ENCODE results near the gene SLIT3.

Gene SLIT3

DNA sequence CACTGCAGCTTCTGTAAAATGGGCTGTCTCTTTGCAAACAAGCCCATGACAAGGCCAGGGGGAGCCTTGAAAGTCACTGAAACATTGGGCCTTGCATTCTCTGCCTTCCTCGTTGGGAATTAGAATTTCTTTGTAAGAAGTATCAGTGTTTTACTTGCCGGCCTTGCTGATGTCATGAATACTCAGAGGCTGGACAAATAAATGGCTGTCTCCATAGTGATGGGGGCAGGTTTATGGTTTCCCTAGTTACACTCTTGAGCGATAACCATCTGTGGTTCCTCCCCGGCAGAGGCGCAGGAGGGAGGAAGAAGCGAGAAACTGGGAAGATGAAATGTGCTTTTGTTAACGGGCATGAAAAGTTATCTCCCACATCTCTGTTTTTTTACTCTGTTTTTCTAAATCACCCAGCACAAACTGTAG, 449.0 kb downstream of the SLIT3 start (continued):
- TF ChIP-seq REPIN1 (tag by site-specific recombination; IDR thresholded peaks at IDR 0.05; ENCODE audit: low read depth) (no peak), KLF7 (tag by site-specific recombination; IDR thresholded peaks at IDR 0.05; ENCODE audit: borderline replicate concordance) (no peak), ZSCAN16 (tag by site-specific recombination; IDR thresholded peaks at IDR 0.05) (no peak), ZNF626 (tag by site-specific recombination; IDR thresholded peaks at IDR 0.05) (no peak), SP2 (tag by site-specific recombination; IDR thresholded peaks at IDR 0.05) (no peak), ZNF157 (tag by site-specific recombination; IDR thresholded peaks at IDR 0.05) (no peak), SCRT2 (tag by site-specific recombination; IDR thresholded peaks at IDR 0.05) (no peak), ZNF785 (tag by site-specific recombination; IDR thresholded peaks at IDR 0.05) (no peak), ZNF670 (tag by site-specific recombination; IDR thresholded peaks at IDR 0.05; ENCODE audit: low read depth) (no peak), TCF7L2 (IDR thresholded peaks at IDR 0.05; ENCODE audit: borderline replicate concordance, low read depth, low read length) (no peak), ZBTB17 (tag by site-specific recombination; IDR thresholded peaks at IDR 0.05) (peak; percentile 73), ZNF292 (tag by site-specific recombination; IDR thresholded peaks at IDR 0.05; ENCODE audit: borderline replicate concordance, low read depth) (no peak), ZBTB11 (tag by site-specific recombination; conservative IDR thresholded peaks at IDR 0.05; ENCODE audit: low read depth) (no peak), ZNF169 (tag by site-specific recombination; IDR thresholded peaks at IDR 0.05) (no peak), ZNF184 (tag by site-specific recombination; IDR thresholded peaks at IDR 0.05) (no peak), ZBTB8A (tag by site-specific recombination; IDR thresholded peaks at IDR 0.05) (peak; percentile 27; the same call in 1 of the 2 replicates), ZNF660 (tag by site-specific recombination; IDR thresholded peaks at IDR 0.05) (no peak), ZNF610 (tag by site-specific recombination; IDR thresholded peaks at IDR 0.05; ENCODE audit: borderline replicate concordance) (no peak), EGR2 (tag by site-specific recombination; IDR thresholded peaks at IDR 0.05; ENCODE audit: low read depth) (no peak), ZNF830 (tag by site-specific recombination; IDR thresholded peaks at IDR 0.05; ENCODE audit: low read depth) (no peak), ZNF623 (tag by site-specific recombination; IDR thresholded peaks at IDR 0.05) (no peak), ZNF416 (tag by site-specific recombination; IDR thresholded peaks at IDR 0.05) (no peak), TRIM28 (IDR thresholded peaks at IDR 0.05; ENCODE audit: borderline replicate concordance, low read length) (0 out of 2 replicates have a peak, but pooled peaks have one; percentile 31), HOXD13 (CRISPR knock-in tag; IDR thresholded peaks at IDR 0.05; ENCODE audit: borderline replicate concordance) (no peak), ZNF707 (tag by site-specific recombination; IDR thresholded peaks at IDR 0.05) (no peak), ZNF629 (tag by site-specific recombination; IDR thresholded peaks at IDR 0.05) (peak; percentile 57), ZNF544 (tag by site-specific recombination; IDR thresholded peaks at IDR 0.05) (no peak), BCL11A (tag by site-specific recombination; IDR thresholded peaks at IDR 0.05; ENCODE audit: low read depth) (no peak), ZNF792 (tag by site-specific recombination; IDR thresholded peaks at IDR 0.05) (no peak), ZNF585B (tag by site-specific recombination; IDR thresholded peaks at IDR 0.05) (no peak), BCL6B (tag by site-specific recombination; IDR thresholded peaks at IDR 0.05) (no peak), ZBTB21 (tag by site-specific recombination; IDR thresholded peaks at IDR 0.05) (peak; percentile 42; the same call in 1 of the 2 replicates), RBAK (tag by site-specific recombination; IDR thresholded peaks at IDR 0.05) (no peak)
- TF ChIP-seq, protein P1, sequence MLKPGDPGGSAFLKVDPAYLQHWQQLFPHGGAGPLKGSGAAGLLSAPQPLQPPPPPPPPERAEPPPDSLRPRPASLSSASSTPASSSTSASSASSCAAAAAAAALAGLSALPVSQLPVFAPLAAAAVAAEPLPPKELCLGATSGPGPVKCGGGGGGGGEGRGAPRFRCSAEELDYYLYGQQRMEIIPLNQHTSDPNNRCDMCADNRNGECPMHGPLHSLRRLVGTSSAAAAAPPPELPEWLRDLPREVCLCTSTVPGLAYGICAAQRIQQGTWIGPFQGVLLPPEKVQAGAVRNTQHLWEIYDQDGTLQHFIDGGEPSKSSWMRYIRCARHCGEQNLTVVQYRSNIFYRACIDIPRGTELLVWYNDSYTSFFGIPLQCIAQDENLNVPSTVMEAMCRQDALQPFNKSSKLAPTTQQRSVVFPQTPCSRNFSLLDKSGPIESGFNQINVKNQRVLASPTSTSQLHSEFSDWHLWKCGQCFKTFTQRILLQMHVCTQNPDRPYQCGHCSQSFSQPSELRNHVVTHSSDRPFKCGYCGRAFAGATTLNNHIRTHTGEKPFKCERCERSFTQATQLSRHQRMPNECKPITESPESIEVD (tag by site-specific recombination; IDR thresholded peaks at IDR 0.05) = peak; percentile 74
